ENCODE measurements around the gene MTMR3. TPM values are rescaled to one million over a fixed set of nuclear protein-coding genes. Genes with fewer than 3 reads are reported as not detected.
"Not testable (repeated sequence)": the region's sequence is repeated elsewhere in the genome, so short reads cannot be mapped to it uniquely, and the experiment has no call there.

MTMR3 gene
- 17.0 TPM for polyA plus RNA-seq (2013, experiment 1 of 2; ENCODE audit: insufficient read length)
- polyA plus RNA-seq (2013, experiment 2 of 2; ENCODE audit: insufficient read length): 18.0 TPM

GRCh38 chr22:29883045-29883774 is at the start of gene MTMR3:
TSS of gene MTMR3 (plus strand) at chr22:29883174. CDS start at chr22:29971060, 87,886 bp downstream.
- DNase-seq: peak; percentile 88

DNA sequence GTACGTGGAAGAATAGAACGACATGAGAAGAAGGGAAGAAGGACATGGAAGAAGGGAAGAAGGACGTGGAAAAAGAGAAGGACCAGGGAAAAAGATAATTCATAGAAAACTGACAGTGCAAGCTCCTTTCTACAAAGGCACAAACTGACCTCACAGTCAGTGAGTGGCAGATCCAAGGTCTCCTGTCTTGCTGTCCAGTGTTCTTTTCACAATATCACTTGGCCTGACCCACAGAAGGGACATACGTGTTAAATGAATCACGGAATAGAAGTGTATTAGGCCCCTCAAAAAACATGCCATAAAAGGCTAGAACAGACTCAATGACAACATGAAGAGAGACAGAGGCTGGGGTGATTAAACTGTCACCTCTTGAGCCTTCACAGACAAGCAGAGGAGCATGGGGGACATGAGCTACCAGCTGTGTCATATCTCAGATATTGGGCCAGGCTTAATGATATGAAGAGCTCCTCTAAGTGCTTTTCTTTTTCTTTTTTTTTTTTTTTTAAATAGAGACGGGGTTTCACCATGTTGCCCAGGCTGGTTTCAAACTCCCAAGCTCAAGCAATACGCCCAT is 49.5 kb upstream of the MTMR3 start:
- DNase-seq: no peak

DNA sequence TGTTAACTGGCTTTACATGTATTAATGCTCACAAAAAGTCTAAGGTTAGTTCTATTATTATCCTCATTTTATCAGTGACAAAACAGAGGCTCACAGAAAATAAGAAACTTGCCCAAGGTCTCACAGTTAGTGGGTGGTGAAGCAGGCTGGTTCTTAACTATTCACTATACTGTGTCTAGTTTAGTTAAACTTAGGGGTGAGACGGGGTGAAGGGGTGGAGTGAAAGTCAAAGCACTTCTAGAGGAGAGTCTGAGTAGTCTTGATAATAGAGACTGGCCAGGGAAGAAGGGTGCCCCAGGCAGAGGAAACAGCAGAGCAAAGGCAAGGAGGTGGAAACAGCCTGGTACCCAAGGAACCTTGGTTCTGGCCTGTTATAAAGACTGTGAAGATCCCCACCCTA is 48.9 kb upstream of the MTMR3 start:
- DNase-seq: no peak

DNA sequence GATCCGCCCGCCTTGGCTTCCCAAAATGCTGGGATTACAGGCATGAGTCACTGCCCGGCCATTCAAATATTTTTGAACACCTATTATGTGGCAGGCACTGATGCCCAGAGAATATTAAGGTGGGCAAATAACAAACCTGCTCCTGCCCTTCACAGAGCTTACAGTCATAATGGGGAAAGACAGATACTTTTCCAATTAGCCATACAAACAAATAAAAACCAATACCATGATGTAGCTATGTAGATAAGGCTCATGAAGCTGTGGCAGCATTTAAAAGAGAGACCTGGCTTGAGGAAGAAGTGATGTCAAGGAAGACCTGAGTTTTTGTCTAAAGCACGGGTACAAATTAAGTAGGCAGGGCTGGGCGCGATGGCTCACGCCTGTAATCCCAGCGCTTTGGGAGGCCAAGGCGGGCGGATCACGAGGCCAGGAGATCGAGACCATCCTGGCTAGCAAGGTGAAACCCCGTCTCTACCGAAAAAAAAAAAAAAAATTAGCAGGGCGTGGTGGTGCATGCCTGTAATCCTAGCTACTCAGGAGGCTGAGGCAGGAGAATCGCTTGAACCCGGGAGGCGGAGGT is 46.1 kb upstream of the MTMR3 start:
- DNase-seq: not testable (repeated sequence)

DNA sequence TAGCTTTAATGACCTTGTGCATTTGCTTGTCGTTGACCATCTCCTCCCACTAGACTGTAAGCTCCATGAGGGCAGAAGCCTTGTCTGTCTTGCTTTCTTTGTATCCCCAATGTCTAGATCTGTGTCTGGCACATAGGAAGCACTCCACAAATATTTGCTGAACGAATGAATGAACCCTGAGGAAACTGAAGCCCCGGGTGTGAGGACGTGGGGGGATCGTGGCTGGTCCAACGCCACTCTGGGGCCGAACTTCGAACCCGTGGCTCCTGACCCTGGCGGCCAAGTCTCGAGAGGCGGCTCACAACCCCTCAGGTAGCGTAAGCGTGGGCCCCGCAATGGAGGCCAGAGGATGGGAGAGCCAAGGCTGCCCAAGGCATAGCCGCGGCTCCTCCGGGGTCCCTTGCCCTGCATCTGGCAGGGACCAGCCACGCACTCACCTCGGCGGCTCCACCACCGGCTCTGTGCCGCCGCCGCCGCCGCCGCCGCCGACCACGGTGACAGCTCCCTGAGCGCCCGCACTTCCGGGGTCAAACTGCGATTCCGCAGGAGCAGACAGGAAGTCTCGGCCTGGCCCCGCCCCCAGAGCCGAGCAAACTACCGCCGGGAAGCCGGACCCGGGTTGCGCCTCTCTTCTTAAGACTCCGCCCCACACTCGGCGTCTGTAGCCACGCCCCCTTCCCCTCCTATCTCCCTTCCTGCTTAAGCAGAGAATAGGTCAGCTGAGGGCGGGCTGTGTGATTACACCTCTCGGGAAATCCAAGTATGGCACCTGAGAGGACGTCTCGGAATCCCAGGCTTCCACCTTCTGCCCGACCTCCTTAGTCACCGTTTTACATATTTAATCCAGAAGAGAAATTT is 45.0 kb upstream of the MTMR3 start, which contains the start of gene ASCC2:
ASCC2 (minus strand) TSS at position 534 of the 858 bp plus-strand sequence. CDS start 5,949 bp downstream, outside the sequence.
- DNase-seq: peak; percentile 95

DNA sequence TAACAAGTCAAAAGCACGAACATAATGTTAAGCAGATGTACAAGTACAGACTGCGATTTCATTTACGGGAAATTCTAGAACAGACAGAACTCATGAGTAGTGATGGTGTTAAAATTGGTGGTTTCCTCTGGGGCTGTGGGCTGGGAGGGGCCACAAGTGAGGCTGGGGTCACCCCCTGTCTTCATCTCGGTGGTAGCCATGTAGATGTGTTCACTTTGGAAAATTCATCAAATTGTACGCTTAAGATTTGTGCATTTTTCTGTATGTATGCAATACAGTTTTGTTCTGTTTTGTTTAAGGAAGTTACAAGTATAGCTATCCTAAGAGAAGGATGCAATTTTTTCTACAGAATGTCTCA is 44.4 kb upstream of the MTMR3 start:
- DNase-seq: no peak

- no peak for DNase-seq
Observed at GRCh38 chr22:29839039-29839438, 43.9 kb upstream of the MTMR3 start.

GRCh38 chr22:29840498-29840897 is 42.5 kb upstream of the MTMR3 start:
- no peak for DNase-seq

- DNase-seq: no peak
Observed at GRCh38 chr22:29842172-29842571, 40.8 kb upstream of the MTMR3 start.

- peak; percentile 85 for DNase-seq
Observed at GRCh38 chr22:29842740-29843139, 40.2 kb upstream of the MTMR3 start.

- DNase-seq: no peak
Observed at GRCh38 chr22:29846290-29846689, 36.7 kb upstream of the MTMR3 start.

GRCh38 chr22:29848111-29848510 is 34.9 kb upstream of the MTMR3 start:
- DNase-seq: no peak

DNA sequence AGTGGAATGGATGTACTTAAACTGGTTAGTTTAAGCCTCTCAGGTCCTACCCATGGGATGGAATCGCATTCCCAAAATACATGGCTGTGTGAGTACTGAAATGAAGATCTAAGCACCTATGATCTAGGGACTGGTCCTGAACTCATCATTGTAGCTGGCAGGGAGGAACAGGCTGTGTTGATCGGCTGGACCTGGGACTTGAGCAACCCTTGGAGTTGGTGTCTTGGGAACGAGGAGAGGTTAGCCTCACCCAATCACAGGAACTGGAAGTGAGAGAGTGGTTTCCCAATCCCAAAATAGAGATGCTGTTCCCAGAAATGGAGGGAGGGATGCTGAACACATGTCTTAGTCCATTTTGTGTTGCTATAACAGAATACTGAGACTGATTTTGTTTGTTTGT is 28.5 kb upstream of the MTMR3 start:
- no peak for DNase-seq

DNA sequence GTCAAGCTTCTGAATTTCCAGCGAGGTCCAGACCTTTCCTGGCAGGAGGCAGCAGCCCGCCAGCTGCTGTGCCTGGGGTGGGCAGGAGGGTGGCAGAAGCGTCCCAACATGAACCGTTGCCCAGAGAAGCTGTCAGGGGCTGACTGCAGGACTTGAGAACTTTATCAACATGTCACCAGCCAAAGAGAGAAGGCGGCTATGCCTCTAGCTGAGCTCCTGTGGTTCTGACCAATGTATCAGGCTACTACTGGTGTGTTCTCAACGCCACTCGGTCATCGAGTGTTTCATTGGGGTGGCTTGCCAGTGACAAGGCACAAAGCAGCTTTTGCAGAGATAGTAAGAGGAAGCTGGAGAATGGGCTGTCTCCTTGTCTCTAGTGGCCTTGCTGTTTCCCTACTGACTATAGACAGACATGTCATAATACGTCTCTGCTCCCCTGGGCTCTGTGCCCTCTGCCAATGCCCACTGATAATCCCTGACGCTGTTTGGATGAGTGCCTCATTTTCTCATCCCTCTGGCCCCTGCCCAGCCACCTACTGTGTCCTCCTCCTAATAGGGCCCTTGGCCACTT is 27.3 kb upstream of the MTMR3 start:
- DNase-seq: no peak

DNA sequence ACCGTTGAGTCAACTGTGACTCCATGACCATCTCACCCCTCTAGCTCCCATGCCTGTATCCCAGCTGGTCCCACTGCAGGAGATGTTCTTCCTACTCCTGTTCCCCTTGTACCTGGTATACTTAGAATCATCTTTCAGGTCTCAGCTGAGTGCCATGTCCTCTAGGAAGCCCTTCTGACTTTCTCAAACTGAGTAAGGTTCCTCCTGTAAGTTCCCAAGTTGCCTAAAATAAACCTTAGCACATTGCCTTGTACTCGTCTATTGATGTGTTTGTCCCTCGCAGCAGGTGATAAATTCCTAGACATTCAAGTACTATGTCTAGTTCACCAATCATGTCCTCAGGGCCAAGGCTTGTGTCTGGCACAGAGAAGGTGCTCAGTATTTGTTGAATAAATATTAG is 26.5 kb upstream of the MTMR3 start:
- DNase-seq: no peak

- not testable (repeated sequence) for DNase-seq
Observed at GRCh38 chr22:29859030-29859429, 23.9 kb upstream of the MTMR3 start.

- DNase-seq: no peak
Observed at GRCh38 chr22:29860006-29860766, 22.8 kb upstream of the MTMR3 start.

DNA sequence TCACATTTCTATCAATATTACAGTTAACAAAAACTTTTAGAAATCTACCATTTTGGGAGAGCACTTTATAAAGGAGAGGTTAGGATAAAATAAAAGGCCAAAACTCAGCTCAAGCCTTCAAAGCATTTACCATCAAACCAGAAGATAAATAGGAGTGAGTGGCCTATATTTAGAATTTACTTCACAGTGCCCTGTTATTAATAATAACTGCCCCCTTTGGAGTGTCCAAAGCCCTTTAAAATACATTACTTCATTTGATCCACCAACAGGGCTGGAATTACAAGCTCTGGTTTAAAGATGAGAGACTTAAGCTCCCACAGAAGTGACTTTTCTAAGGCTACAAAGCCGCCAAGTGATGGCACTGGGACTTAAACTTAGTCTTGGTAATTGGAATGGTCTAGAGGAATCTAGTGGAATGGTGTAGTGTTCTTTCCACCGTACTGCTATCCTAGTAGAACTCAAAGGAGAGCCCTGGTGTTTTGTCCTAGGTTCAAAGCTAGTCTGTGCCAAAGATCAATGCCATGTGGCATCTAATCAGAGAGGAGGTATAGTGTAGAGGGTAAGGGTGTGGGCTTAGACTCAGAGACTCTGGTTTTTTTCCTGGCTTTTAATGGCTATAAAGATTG is 21.2 kb upstream of the MTMR3 start:
- no peak for DNase-seq

GRCh38 chr22:29865572-29865971 is 17.4 kb upstream of the MTMR3 start:
- DNase-seq: not testable (repeated sequence)

GRCh38 chr22:29867260-29867659 is 15.7 kb upstream of the MTMR3 start:
- DNase-seq: no peak

DNA sequence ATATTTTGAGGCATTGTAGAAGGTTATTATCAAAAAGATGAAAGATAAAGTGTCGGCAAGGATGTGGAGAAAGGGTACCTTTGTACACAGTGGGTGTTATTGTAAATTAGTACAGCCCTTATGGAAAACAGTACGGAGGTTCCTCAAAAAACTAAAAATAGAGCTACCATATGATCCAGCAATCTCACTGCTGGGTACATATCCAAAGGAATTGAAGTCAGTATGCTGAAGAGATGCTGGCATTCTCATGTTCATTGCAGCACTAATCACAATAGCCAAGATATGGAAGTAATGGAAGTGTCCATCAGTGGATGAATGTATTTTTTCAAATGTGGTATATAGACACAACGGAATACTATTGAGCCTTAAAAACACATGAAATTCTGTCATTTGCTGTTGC is 15.1 kb upstream of the MTMR3 start:
- no peak for DNase-seq

All from fibroblast of skin of back (primary cell).